Gastrocnemius medialis (tissue), 4 donors: Measurements from ENCODE around the gene SENP1. TPM values are rescaled to one million over a fixed set of nuclear protein-coding genes. Genes with fewer than 3 reads are reported as not detected.

Experiments used
- ATAC-seq, 2 donors: fragments of 150-250 bp; one replicate each; pipeline ENCODE4 v1.9.1; 2016
- DNase-seq, 2 donors: peaks; one replicate each; pipeline ENCODE4 v3.0.0-alpha.2; 2019
- H3K27ac ChIP-seq, 4 donors: fragments of 200-600 bp; sonication (generic); 1 replicate in 1 of 4; 2 replicates in 3 of 4; pipeline ENCODE4 v1.5.1; 2016 to 2018; ENCODE audit warnings: mild to moderate bottlenecking in 2 of 4, moderate library complexity in 1 of 4
- H3K27me3 ChIP-seq, 3 donors: fragments of 200-600 bp; sonication (generic) in 2 of 3; 1 replicate in 1 of 3; 2 replicates in 2 of 3; pipeline versions ENCODE4 v1.5.1 to v1.6.0; 2016 to 2019; ENCODE audit warnings: mild to moderate bottlenecking in 1 of 3, moderate library complexity in 1 of 3
- H3K36me3 ChIP-seq, 2 donors: fragments of 200-600 bp; sonication (generic) in 1 of 2; one replicate each; pipeline ENCODE4 v1.5.1; 2017 to 2018
- H3K4me1 ChIP-seq, 2 donors: fragments of 200-600 bp; sonication (generic) in 1 of 2; one replicate each; pipeline ENCODE4 v1.5.1; 2016 to 2017; ENCODE audit warnings: mild to moderate bottlenecking in 2 of 2
- H3K4me3 ChIP-seq, 4 donors: fragments of 200-600 bp; sonication (generic) in 3 of 4; 1 replicate in 1 of 4; 2 replicates in 3 of 4; pipeline ENCODE4 v1.5.1; 2016 to 2019; ENCODE audit warnings: mild to moderate bottlenecking in 2 of 4
- H3K9me3 ChIP-seq, 3 donors: fragments of 200-600 bp; sonication (generic) in 2 of 3; 1 replicate in 1 of 3; 2 replicates in 2 of 3; pipeline ENCODE4 v1.5.1; 2016 to 2019
- CTCF ChIP-seq, 5 experiments: fragments of 450-650 bp in 3 of 5; fragments of 200-600 bp in 2 of 5; sonication (generic) in 2 of 5; IDR thresholded peaks in 4 of 5; conservative IDR thresholded peaks in 1 of 5; 1 replicate in 4 of 5; 2 replicates in 1 of 5; pipeline ENCODE4 v1.5.1; 2016 to 2019; ENCODE audit warnings: antibody characterized with exemption in 5 of 5, mild to moderate bottlenecking in 3 of 5, moderate library complexity in 3 of 5
- POLR2A ChIP-seq, 2 donors: fragments of 450-650 bp; IDR thresholded peaks; one replicate each; pipeline ENCODE4 v1.6.1; 2017; ENCODE audit warnings: antibody characterized with exemption in 2 of 2, mild to moderate bottlenecking in 2 of 2, moderate library complexity in 2 of 2
- in situ Hi-C, 4 donors: fragments of 200-750 bp; cut with MboI; loops; one replicate each; pipeline versions ENCODE4 v1.15.0 to v1.8.0; 2017; ENCODE audit warnings: low sequenced_read_pairs in 4 of 4
- intact Hi-C: fragments of 100-400 bp; cut with DNase I; formaldehyde crosslinking; loops from one replicate; pipeline ENCODE4 v1.15.1; 2023; ENCODE audit warnings: low total_unique reads
- total RNA-seq, 4 donors: library from RNA; depleted of rRNA; stranded (reverse); fragments of >200 nt; gene quantifications; one replicate each; pipeline versions ENCODE4 v1.1.0 to v1.2.3, GENCODE V29; 2016

The SENP1 gene
- total RNA-seq, 4 donors from 2014 or later = 8.7 to 19.1 (median 13.1) TPM

GRCh38 chr12:48142818-48143674, 37.2 kb upstream of the SENP1 start:
- DNase-seq (no peak), ATAC-seq (no peak)
- in situ Hi-C loops (no loop called here), intact Hi-C loops (no loop called here)
- peaks cover 5 to 100% of the 10 kb centered on the region in 2 donors for H3K36me3 ChIP-seq
- H3K4me3 ChIP-seq = no peak overlapping the region
- H3K27me3 ChIP-seq = no peaks in the 10 kb centered on the region
- peaks cover 7 to 57% of the 10 kb centered on the region in 2 donors for H3K4me1 ChIP-seq
- TF ChIP-seq CTCF (IDR thresholded peaks at IDR 0.05 in 4 of 5, conservative IDR thresholded peaks at IDR 0.05 in 1 of 5) (no peak), POLR2A (IDR thresholded peaks at IDR 0.05) (no peak)
- no peaks in the 10 kb centered on the region for H3K9me3 ChIP-seq
- peak overlapping the region; percentile 84 to 98 (median 93) for H3K27ac ChIP-seq

- in situ Hi-C loops = no loop called here
- Histone ChIP-seq H3K27ac (peak overlapping the region; percentile 84 to 98 (median 93)), H3K27me3 (no peaks in the 10 kb centered on the region), H3K9me3 (no peaks in the 10 kb centered on the region), H3K4me1 (peaks cover 20 to 21% of the 10 kb centered on the region in 2 donors), H3K4me3 (no peak overlapping the region), H3K36me3 (peaks cover 0 to 100% of the 10 kb centered on the region in 2 donors)
- TF ChIP-seq POLR2A (IDR thresholded peaks at IDR 0.05) (no peak), CTCF (IDR thresholded peaks at IDR 0.05 in 4 of 5, conservative IDR thresholded peaks at IDR 0.05 in 1 of 5) (no peak)
- no peak for DNase-seq
- intact Hi-C loops = no loop called here
- ATAC-seq = no peak
These were observed 29.1 kb upstream of the SENP1 start for GRCh38 chr12:48135027-48135426.

DNA sequence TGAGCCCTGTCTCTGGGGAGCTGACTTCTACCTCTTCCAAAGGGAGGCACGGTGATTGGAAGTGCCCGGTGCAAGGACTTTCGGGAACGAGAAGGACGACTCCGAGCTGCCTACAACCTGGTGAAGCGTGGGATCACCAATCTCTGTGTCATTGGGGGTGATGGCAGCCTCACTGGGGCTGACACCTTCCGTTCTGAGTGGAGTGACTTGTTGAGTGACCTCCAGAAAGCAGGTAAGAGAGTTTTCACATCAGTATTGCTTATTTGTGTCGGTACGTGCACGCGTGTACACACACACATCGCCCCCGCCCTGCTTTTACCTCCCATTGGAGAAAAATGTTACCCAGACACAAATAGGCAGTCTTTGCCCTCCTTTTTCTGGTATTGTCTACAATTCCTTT, 26.9 kb upstream of the SENP1 start:
- H3K27ac ChIP-seq = peak overlapping the region; percentile 84 to 98 (median 93)
- intact Hi-C loops (no loop called here), in situ Hi-C loops (no loop called here)
- peaks cover 36 to 41% of the 10 kb centered on the region in 2 donors for H3K4me1 ChIP-seq
- H3K9me3 ChIP-seq = no peaks in the 10 kb centered on the region
- peaks cover 0 to 98% of the 10 kb centered on the region in 2 donors for H3K36me3 ChIP-seq
- no peaks in the 10 kb centered on the region for H3K27me3 ChIP-seq
- DNase-seq (no peak), ATAC-seq (no peak)
- H3K4me3 ChIP-seq = no peak overlapping the region
- TF ChIP-seq CTCF (IDR thresholded peaks at IDR 0.05 in 4 of 5, conservative IDR thresholded peaks at IDR 0.05 in 1 of 5) = no peak
- no peak for TF ChIP-seq POLR2A (IDR thresholded peaks at IDR 0.05)

- Histone ChIP-seq H3K4me3 (no peak overlapping the region), H3K4me1 (peaks cover 48 to 54% of the 10 kb centered on the region in 2 donors), H3K9me3 (no peaks in the 10 kb centered on the region), H3K27me3 (no peaks in the 10 kb centered on the region), H3K36me3 (peaks cover 0 to 97% of the 10 kb centered on the region in 2 donors), H3K27ac (peak overlapping the region; percentile 84 to 98 (median 93))
- intact Hi-C loops = loop anchor here (1.0 kb wide), 1 partner anchor 20 kb away; no protein-coding TSS in a partner anchor
- DNase-seq (peak; percentile 40 to 80), ATAC-seq (peak; percentile 55 to 70)
- peak in 1 of 2 donors; percentile 30 for TF ChIP-seq POLR2A (IDR thresholded peaks at IDR 0.05)
- no peak for TF ChIP-seq CTCF (IDR thresholded peaks at IDR 0.05 in 4 of 5, conservative IDR thresholded peaks at IDR 0.05 in 1 of 5)
- in situ Hi-C loops = no loop called here
These were observed 25.6 kb upstream of the SENP1 start for GRCh38 chr12:48131517-48131916.
